T1000 (cell line): ENCODE measurements around the gene LRBA.

Source experiments
- DNase-seq: peaks from one replicate; lab custom pipeline; 2025; ENCODE audit warnings: mixed read lengths; lab: John Stamatoyannopoulos, UW

Gene LRBA

DNA sequence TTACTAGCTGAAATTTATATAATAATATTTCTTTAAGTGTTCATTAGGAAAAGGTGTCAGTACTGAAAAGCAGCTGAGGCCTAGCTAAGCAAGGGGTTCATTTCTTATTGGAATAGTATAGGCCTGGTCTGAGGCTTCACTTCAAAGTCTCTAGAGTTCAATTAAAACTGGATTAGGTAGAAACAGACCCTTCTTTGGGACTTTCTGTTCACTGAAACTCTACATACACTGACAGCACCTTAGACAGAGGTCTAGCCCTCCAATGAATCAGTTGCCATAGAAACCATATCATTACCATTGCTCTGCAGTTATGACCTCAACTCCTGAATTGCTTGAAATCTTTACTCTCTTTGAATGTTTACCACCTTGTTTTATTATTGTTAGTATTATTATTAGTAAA, 519.5 kb downstream of the LRBA start:
- DNase-seq, result no peak

DNA sequence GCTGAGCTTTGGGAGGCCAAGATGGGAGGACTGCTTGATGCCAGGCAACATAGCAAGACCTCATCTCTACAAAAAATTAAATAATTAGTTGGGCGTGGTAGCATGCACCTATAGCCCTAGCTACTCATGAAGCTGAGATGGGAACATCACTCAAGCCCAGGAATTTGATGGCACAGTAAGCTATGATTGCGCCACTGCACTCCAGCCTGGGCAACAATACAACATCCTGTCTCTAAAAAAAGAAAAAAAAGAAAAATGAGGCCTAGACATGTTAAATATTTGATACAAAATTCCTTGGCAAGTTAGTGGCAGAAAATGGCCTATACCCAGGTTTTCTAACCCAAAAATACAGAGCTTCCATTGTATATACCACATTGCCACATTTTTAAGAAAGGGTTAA, 521.2 kb downstream of the LRBA start:
- no peak for DNase-seq

DNA sequence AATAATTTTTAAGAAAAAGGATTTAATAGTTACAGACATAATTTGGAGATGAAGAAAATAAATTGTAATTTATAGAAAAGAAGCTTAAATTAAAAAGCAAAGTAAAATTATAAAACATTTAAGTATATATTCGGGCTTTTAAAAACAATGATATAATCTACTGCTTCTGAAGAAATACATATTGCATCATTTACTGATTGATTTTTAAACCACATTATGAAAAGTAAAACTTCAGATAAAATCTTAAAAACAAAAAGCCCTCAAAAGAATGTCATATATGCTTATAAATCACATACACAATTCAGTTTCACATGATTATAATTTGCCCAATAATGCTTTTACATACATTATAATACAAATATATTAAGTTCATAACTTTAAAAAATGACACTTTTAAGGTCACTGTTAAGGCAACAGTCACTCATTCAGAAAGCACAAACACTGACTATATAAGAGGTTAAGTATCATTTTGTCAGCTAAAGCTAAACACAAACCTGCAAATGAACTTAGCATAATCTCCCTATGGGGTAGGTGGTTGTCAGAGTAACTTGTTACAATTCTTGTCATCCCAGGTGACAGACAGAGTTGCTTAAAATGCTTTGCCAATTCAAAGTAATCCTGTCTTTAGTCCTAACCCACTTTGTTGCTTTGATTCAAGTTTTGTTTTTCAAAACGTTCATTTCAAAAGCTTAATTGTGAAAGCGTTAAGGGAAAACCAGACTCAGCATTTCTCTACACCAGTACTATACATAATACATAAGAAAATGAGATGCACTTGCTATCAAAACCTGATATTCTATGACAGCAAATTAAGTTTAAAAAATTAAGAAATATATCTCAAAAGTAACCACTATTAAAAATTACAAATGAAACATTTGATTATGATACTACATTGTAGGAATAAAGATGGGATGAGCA, 523.7 kb downstream of the LRBA start:
- DNase-seq, result no peak

DNA sequence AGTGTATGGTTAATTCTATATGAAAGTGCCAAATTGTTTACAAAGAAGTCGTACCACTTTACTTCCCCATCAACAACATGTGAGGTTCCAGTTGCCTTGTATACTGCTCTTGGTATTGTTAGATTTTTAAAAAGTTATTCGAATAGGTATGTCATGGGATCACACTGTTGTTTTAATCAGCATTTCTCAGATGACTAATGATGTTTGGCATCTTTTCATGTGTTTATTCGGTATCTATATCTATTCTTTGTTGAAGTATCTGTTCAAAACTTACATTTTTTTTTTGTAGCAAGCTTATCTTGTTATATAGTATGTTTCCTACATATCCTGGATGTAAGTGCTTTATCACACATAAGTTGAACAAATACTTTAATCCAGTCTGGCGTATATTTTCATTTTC, 532.5 kb downstream of the LRBA start:
- no peak for DNase-seq

DNA sequence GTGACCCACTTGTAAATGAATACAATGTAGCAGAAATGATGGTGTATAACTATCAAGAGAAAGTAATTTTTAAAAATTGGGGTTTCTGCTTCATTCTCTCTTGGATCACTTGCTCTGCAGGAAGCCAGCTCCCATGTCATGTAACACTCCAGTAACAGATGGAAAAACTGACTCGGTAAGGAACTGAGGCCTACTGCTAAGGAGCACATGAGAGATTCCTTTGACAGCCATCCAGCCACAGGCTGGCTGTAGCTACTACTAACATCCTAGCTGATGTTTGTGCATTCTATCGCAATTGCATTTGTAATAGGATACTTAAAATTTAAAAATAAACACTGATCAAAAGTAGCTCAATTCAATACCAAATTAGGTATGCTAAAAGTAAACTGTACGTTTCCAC, 535.4 kb downstream of the LRBA start:
- DNase-seq, result no peak

DNA sequence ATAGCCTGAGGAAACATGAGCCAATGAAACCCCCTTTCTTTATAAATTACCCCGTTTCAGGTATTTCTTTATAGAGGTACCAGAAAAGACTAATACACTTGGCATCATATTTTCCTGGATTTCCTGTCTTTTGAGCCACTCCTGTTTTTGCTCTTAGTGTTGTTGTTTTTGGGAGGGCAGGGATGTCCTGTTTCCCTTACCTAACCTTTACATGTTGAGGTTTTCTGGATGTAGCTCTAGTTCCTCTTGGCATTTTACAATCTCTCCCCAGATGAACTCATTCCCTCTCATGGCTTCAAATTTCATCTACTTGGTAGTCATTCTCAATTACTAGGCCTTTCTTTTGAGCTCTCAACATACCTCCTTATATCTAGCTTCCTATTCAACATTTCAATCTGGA, 537.2 kb downstream of the LRBA start:
- no peak for DNase-seq

DNA sequence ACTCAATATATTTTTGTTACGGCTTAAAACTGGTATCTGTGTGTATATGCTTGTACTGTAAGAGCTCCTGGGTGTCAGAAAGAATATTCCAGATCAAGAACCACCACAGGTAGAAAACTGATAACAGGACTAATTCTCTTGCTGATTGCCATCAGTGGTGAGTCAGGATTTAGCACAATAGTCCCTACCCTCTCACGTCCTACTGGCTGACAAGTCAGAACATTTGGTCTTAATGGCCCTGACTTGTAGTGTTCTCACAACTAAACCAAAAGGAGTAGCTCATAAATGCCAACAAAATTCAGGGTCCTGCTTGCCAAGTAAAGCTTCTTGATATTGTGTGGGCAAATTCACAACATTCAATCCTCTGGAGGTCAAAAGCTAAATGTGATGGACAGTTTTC, 538.3 kb downstream of the LRBA start:
- no peak for DNase-seq

DNA sequence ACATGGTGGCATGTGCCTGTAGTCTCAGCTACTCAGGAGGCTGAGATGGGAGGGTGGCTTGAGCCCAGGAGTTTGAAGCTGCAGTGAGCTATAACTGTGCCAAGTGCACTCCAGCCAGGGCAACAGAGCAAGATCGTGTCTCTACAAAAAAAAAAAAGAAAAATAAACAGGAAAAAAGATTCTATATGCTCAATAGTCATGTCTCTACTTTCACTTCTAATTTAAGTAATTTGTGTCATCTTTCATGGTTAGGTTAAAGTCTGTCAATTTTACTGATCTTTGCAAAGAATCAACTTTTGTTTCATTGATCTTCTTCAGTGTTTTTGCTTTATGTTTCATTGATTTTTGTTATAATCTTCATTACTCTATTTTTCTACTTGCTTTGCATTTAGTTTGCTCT, 539.3 kb downstream of the LRBA start:
- no peak for DNase-seq

DNA sequence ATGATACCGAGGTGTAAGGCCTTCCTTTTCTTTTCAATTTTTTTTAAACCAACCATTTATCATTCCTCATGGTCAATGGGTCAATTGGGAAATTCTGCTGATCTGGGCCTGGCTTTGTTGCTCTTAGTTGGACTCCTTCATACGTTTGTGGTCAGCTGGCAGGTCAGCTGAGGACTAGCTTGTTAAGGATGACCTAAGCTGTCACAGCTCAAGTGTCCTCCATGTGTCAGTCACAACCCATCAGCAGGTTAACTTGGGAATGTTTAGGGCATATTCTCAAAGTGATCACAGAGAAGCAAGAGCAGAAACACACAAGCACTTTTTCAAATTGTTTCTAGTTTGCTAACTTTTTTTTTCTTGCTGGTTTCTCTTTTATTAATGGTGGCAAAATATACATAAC, 550.6 kb downstream of the LRBA start:
- DNase-seq, result no peak

DNA sequence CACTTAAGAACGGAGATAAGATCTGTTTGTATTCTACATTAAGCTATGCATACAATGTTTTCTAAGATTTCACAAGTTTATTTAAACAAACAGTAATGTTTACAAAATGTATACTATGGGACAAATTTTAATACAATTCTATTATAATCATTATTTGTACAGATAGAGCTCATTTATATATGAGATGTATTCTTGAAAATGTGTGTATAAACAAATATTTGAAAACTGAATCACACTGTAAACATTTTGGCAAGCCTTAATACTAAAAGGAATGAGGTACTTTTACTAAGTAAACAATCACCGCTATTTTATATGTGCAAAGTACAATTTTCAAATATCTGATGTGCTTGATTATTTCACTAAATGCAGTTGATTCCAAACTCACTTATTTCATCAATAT, 552.3 kb downstream of the LRBA start:
- no peak for DNase-seq

DNA sequence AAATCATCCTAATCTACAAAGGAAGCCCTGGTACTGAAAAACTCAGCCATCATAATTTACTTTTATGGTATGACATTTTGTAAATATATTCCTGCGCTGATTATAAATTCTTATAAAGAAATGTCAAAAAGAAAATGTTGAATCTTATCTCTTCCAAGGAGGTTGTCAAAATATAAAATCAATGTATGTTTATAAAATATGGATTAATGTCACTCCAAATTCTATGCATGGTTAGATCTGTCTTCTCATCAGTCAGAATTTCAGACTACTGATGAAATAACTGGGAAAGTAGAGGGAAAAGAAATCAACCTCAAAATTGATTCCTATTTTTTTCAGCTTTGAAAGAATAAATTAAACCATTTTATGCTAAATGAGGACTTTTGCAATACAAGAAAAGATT, 553.1 kb downstream of the LRBA start:
- DNase-seq, result no peak

DNA sequence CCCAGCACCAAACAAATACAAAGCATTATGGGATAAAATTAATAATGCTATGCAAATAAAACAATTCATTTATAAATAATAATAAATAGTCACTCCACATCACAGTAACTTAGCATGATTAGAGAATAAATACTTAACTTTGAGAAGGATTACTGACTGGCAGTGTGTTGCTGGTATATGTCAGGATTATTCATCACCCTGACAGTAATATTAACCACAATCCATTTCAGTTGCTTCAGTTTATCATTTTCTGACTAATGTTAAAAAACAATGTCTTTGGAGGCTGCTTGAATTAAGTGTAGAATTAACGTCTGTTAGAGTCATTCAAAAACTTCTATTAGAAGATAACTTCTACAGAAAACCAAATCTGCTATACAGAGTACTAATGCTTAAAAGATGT, 557.3 kb downstream of the LRBA start:
- no peak for DNase-seq

DNA sequence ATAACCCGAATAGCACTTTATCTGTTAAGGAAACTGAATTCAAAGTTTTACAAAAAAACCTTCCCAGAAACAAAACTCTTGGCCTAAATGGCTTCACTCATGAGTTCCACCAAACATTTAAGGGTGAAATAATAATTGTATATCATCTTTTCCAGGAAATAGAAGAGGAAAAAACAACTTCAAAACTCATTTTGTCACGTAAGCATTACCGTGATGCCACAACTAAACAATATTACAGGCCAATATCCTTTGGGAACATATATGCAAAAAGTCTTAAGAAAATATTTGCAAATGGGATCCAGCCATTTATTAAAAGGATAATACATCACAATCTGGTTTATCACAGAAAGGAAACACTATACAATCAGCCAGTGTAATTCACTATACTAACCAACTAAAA, 563.2 kb downstream of the LRBA start:
- DNase-seq, result no peak

DNA sequence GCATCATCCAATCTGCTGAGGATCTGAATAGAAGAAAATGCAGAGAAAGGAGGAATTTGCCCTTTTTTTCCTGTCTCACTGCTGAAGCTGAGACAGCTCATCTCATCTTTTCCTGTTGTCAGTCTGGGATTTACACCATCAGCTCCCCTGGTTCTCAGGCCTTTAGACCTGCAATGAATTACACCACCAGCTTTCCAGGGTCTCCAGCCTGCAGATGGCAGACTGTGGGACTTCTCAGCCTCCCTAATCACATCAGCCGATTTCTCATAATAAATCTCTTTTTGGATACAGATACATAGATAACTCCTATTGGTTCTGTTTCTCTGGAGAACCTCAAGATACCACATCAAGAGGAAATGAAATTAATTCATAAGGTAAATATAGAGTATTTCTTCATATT, 567.7 kb downstream of the LRBA start:
- DNase-seq, result no peak

DNA sequence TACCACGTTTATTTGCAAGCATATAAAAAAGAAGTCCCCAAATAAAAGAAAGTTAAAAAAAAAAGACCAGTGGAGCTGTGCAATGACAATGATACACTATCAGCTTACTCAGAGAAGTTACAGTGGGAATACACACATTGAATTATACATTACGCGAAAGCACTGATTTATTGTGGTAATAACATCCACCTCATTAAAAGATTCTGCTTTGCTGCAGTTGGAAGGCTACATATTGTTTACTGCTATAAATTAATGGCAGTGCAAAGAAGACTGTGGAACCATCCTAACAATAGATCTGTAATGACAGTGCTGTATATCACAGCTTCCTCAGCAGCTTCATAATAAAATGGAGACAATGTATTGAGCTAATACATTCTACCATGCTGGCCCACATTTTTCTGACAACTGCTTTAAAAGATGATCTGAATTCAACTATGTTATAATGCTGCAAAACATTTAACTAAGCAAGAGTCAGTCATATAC, 575.6 kb downstream of the LRBA start:
- DNase-seq, result no peak

DNA sequence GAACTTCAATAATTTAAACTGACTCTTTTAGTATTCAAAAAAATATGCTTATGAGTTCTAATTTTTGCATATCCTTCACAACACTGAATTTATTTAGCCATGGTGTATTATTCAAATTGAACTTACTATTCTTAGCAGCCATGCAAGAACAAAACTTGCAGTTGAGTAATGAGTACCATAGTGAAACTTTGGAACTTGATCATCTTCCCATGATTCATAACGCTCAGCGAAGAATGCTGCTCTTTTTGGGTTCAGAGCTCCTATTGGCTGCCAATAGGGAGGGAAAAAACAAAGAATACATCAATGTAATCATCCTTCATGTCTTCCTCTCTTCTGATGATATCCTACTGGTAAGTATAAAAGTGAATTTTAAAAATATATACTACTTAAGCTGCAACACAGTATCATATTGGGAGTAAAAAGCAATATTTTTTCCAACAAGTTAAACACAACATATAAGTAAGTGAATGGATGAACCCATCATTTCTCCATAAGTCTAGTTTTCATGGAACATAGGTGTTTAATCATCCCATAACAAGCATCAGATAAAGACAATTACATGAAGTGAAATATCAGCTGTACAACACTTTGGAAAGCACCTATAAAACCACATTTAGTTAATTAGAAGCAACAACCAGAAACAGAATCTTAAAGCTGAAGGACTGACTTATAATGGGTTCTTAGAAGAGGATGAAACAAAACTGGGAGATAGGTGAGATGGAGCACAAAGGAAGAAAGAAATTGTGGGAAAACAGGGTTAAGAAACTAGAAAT, 578.3 kb downstream of the LRBA start:
- DNase-seq, result no peak

DNA sequence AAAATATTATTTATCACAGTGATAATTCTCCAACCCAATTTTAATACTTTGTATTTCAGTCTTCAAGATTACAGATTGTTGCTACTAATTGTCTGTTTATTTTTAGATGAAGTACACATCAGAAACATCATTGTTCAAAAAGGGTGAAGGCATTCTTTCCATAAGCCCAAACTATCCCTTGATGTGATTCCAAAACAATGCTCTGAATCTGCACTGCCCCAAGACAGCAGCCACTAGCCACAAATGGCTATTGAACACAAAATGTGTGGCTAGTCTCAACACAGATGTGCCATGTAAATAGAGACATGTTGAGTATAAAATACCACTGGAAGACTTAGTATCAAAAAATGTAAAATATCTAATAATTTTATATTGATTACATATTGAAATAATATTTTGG, 583.9 kb downstream of the LRBA start:
- no peak for DNase-seq

DNA sequence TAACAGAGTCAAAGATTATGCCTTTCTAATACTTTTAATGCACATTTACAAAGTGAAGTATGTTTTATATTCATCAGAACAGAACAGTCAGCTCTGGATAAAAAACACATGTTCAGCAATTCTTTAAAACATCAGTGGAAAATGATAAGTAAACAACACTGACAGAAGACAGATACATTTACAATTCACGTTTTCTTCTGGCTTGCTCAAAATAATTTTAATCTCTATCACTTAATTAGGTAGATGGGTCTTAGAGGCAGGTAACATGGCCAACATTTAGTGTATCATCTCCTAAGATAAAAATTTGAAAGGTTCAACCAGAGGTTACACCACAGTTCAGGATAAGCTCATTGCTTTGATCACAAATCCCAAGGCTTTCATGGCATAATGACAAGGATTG, 589.9 kb downstream of the LRBA start:
- DNase-seq, result no peak

DNA sequence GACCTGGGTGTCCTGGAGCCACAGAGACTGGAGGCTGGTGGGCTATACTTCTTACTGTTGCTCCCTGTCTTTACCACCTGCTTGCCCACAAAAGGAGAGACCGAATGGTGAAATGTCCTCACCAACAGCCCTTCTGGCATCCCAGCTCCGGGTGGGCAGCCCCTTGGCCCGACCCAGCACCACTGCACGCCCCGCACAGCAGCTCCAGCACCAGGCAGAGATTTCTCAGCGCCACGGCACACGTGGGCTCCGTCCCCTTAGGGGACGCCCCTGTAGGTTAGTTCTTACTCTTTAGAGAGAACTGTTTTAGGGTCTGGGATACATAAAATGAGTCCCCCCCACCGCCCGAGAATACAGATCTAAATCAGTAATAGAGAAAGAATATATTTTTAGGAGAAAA, 591.6 kb downstream of the LRBA start:
- no peak for DNase-seq

DNA sequence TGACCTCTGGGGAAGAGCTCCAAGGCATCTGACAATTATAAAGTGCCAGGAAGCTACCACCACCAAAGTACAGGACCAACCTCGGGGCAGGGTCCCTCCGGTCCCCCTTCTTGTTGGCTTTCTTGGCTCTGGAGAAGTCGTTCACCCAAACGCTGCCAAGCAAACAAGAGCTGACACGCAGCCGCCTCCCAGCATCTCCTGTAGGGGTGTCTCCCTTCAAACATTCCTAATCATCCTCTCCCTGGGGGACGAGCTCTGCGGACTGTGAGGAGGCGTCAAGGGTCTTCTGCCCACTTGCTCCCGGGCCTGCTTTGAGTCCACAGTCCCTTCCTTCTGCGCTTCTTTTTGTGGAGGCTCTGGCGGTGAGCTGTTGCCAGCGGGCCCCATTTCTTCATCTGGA, 592.0 kb downstream of the LRBA start:
- no peak for DNase-seq

DNA sequence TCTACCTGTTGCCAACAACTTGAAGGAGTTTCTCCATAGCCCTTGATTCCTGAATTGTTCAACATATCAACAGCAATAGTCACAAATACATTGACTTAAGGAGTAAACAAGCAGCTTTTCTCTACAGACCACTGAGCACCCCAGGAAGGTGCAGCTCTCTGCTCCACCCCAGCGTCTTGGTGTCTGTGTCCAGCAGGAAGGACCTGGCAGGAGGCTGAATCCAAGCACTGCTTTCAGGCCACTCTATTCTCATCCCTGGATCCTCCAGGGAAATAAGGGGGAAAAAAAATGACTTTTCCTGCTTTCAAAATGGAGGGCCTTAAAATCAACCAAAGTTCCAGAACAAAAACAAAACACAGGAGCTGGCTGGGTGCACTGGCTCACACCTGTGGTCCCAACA, 593.5 kb downstream of the LRBA start:
- DNase-seq, result no peak

DNA sequence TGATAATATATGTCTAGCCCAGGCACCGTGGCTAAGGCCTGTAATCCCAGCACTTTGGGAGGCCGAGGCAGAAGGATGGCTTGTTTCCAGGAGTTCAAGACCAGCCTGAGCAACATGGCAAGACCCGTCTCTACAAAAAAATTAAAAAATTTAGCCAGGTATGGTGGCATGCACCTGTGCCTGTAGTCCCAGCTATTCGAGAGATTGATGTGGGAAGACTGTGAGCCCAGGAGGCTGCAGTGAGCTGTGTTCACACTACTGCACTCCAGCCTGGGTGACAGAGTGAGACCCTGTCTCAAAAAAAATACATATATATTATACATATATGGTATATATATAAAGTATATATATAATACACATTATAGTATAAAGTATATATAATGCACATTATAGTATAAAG, 595.1 kb downstream of the LRBA start:
- no peak for DNase-seq

DNA sequence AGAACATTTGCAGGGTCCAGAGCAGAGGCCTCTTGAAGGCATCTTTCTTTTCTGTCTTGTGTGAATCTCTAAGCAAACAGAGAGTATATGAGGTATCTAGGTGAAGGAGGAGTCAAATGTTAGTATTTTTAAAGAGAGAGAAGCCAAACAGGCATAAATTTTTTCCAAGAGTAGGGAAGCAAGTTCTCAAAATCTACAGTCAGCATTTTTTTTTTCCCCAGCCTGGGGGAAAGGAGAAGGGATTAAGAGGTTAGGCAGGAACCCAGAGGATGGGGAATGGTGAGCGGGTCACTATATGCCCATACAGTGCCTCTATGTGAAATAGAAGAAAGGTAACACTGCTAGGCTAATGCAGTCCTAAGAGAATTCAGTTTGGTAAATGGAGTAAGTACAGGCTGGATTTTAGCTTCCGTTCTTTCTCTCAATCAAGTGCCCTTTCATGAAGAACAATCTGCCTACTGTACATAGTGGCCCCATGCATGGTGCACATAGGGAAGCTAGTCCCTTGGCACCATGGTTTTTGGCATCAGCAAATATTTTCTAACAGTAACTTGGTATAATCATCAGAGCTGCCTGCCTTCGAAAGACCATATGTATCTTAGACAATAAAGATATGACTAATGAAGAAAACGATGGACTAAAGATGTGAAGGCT, 596.2 kb downstream of the LRBA start:
- no peak for DNase-seq
